Measurements from ENCODE around the gene TGFB2. TPM values are rescaled to one million over a fixed set of nuclear protein-coding genes. Genes with fewer than 3 reads are reported as not detected.
A peak's percentile ranks its signal among the peaks of the same experiment; 100 is the strongest.

Gene TGFB2
- total RNA-seq, 1 donor from 2014 or later, result 122 TPM

DNA sequence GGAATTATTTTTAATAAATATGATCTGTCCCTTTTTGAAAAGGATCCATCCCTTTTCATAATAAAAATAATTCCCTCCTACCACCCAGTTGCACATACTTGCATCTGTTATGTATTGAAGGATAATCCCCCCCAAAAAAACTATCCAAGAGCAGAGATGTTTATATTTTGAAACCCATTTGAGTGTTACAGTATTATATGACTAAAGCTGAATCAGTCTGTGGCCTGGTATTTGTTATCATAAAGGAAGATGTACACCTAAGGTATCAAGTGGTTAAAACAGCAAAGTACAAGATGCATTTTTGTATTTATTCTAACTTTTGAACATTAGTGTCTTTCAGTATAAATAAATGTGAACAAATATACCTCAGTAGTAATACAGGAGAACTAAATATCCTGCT lies 12.7 kb upstream of the TGFB2 start:
- no peak for DNase-seq (ENCODE audit: low read depth in 2 of 2)

GRCh38 chr1:218336328-218336727 lies 8.8 kb upstream of the TGFB2 start:
- no peak for DNase-seq (ENCODE audit: low read depth in 2 of 2)

DNA sequence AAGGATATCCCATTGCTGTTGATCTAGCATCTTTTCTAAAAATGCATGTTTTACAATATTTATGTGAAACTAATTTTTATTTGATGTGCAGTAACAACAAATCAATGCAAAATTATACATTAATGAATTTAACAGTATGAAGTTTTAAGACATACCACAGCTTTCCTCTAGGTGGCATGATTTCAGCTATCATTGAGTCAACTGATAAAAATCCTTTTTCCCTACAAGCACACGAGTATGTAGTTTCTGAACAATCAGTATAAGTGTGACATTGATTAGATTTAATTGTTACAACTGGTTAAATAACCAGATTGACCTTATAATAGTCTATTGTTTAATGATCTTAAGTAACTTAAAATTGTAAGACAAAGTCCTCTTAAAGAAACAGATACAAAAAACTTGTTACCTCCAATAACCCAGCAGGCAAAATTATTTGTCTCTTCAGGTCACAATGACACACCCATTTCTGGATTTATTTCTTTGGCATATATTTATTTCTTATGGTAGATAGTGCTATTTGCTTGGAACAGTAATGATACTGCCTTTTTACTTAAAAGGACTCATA lies 5.8 kb upstream of the TGFB2 start:
- peak; percentile 63 to 75 for DNase-seq (ENCODE audit: low read depth in 2 of 2)

DNA sequence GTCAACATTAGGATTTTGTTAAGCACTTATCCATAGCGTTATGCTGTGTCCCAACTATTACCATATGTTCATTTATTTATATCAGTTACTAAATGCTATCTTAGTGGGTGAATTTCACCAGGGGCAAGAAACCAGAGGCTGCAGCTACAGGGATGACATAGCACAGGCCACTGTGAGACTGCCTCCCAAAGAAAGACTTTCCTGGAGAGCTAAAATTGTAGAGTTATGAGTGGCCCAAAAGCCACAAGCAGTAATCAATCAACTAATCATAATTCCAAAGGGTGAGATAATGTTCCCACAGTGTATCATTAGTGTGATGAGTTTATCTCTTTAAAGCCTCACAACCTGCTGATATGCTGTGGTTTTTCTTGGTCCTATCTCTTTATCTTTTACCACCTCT lies 3.8 kb upstream of the TGFB2 start:
- no peak for DNase-seq (ENCODE audit: low read depth in 2 of 2)

DNA sequence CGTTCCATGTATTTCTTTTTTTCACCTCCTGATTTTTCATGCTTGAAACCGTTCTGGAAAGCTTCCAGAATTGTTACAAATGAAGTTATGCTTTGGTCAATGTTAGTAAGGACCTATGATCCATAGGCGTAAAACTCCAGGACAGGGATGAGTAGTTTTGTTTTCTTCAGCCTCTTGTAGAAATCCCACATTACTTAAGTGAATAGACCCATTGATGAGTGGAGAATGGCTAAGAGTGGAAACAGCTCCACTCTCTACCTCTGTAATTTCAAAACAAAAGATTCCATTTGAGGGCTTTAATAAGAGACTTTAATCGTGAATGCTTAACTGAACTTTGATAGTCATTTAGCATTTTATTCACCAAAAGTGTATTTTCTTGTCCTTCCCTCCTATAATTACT lies 3.0 kb upstream of the TGFB2 start:
- DNase-seq (ENCODE audit: low read depth in 2 of 2), result no peak

DNA sequence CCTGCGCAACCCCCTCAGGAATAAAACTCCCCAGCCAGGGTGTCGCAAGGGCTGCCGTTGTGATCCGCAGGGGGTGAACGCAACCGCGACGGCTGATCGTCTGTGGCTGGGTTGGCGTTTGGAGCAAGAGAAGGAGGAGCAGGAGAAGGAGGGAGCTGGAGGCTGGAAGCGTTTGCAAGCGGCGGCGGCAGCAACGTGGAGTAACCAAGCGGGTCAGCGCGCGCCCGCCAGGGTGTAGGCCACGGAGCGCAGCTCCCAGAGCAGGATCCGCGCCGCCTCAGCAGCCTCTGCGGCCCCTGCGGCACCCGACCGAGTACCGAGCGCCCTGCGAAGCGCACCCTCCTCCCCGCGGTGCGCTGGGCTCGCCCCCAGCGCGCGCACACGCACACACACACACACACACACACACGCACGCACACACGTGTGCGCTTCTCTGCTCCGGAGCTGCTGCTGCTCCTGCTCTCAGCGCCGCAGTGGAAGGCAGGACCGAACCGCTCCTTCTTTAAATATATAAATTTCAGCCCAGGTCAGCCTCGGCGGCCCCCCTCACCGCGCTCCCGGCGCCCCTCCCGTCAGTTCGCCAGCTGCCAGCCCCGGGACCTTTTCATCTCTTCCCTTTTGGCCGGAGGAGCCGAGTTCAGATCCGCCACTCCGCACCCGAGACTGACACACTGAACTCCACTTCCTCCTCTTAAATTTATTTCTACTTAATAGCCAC lies 696 bp downstream of the TGFB2 start:
- DNase-seq (ENCODE audit: low read depth in 2 of 2), result peak; percentile 75 to 79

DNA sequence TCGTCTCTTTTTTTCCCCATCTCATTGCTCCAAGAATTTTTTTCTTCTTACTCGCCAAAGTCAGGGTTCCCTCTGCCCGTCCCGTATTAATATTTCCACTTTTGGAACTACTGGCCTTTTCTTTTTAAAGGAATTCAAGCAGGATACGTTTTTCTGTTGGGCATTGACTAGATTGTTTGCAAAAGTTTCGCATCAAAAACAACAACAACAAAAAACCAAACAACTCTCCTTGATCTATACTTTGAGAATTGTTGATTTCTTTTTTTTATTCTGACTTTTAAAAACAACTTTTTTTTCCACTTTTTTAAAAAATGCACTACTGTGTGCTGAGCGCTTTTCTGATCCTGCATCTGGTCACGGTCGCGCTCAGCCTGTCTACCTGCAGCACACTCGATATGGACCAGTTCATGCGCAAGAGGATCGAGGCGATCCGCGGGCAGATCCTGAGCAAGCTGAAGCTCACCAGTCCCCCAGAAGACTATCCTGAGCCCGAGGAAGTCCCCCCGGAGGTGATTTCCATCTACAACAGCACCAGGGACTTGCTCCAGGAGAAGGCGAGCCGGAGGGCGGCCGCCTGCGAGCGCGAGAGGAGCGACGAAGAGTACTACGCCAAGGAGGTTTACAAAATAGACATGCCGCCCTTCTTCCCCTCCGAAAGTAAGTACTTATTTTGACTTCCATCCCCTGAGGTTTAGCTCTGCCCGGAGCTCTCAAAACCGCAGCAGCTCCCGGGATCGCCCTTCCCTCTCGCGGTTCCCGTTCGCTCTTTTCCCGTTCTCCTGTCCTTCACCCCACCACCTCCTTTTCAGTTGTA lies 1.5 kb downstream of the TGFB2 start:
- DNase-seq (ENCODE audit: low read depth in 2 of 2), result peak; percentile 55 to 57

DNA sequence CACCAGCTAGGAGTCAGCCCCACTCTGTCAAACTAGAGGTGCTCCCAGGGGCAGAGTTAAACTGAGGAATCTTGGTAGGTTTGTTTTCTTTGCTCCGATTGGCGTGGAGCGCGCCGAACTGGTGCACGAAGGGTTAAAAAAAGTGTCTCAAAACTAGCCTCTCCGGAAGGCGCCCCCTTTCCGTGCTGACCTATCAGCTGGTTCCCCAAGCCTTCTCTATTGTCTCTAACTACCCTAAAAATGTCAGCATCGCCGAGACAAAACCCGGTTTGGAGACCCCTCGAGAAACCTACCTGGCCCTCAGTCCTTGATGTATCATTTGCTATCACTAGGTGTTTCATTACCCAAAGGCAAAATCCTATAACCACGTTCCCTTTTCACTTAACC lies 2.2 kb downstream of the TGFB2 start:
- peak; percentile 50 to 51 for DNase-seq (ENCODE audit: low read depth in 2 of 2)

GRCh38 chr1:218347723-218348627 lies 2.8 kb downstream of the TGFB2 start:
- DNase-seq (ENCODE audit: low read depth in 2 of 2), result peak; percentile 74 to 78

- DNase-seq (ENCODE audit: low read depth in 2 of 2), result peak; percentile 31 to 61
These were observed 3.5 kb downstream of the TGFB2 start for GRCh38 chr1:218348628-218349071.

DNA sequence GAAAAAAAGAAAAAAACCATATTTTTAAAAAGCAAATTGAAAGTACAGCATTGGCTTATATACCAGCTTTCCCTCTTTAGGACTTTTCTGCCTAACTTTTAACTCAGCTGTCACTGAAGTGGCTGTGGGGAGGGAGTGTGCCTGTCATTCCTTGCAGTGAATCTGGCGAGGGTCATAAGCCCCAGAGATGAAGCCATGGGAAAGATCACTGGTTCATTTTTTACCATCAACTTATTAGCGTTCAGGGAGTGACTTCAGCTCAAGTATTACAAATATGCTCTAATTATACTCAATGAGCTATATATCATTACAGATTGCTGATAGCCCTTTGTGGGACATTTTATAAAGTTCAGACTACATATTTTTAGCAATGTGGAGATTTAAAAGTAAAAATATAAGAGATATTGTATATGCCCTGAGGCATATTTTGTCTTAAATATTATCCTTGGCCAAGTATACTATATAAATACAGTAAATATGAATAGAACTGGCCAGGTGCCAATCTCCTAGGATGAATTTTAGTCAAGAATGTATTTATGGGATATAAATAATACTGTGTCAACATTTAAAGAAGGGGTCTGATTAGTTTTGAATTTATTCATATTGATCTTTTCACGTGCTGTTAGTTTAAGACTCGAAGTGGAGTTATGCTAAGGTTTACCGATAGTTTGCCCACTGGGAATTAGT lies 4.4 kb downstream of the TGFB2 start:
- peak; percentile 32 to 48 for DNase-seq (ENCODE audit: low read depth in 2 of 2)

GRCh38 chr1:218350035-218350525 lies 4.9 kb downstream of the TGFB2 start:
- no peak for DNase-seq (ENCODE audit: low read depth in 2 of 2)

DNA sequence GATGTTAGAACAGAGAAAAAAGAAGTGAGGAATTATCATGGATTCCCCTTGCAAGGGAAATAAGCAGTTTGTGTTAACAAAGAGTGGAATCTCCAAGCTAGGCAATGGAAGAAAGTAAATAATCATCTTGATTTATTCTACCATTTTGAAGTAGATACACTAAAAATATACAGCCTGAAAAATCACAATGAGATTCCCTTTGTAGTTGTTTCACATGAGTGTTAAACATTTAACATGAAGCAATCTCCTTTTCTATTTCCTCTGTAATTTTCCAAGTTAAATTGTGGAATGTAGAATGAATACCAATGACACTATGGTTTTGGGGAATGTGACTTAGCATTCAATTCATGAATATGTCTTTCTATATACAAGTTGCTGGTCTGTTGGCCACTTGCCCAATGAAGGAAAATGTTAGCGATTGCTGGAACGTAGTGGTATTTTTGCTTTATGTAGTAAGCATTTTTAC lies 5.7 kb downstream of the TGFB2 start:
- DNase-seq (ENCODE audit: low read depth in 2 of 2), result peak; percentile 72 to 85

GRCh38 chr1:218351391-218352074 lies 6.4 kb downstream of the TGFB2 start:
- DNase-seq (ENCODE audit: low read depth in 2 of 2), result peak; percentile 52 to 78

DNA sequence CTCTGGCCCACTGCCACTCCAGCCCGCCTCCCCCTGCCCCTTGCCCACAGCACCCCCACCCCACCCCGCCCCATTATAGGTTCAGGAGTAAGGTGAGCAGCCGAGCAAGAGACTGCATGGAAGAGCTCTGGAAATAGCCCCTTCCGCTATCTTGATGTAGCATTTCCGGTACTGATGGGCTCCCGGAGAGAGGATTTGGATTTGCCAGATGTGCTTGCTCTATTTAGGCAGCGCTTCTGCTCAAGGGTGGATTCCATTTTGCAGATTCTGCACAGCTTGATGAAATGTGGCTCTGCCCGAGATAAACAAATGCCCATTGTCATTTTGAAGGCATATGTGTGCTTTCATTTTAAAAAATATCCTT lies 6.9 kb downstream of the TGFB2 start:
- DNase-seq (ENCODE audit: low read depth in 2 of 2), result no peak

GRCh38 chr1:218353656-218354055 lies 8.5 kb downstream of the TGFB2 start:
- no peak for DNase-seq (ENCODE audit: low read depth in 2 of 2)

- DNase-seq (ENCODE audit: low read depth in 2 of 2), result no peak
These were observed 10.1 kb downstream of the TGFB2 start for GRCh38 chr1:218355278-218355677.

GRCh38 chr1:218357211-218357892 lies 12.2 kb downstream of the TGFB2 start:
- DNase-seq (ENCODE audit: low read depth in 2 of 2), result no peak

GRCh38 chr1:218357893-218358232 lies 12.7 kb downstream of the TGFB2 start:
- no peak for DNase-seq (ENCODE audit: low read depth in 2 of 2)
